Activated CD8-positive, alpha-beta memory T cell treated with anti-CD3 and anti-CD28 coated beads, Interleukin-2, amount 50 U/mL, for 1 hour (primary cell): ENCODE results near the gene ALPL.

Experiments used
- DNase-seq: peaks from one replicate; pipeline ENCODE4 v3.0.0-alpha.2; 2020; ENCODE audit errors: extremely low read depth

Gene ALPL

GRCh38 chr1:21618561-21619374 is 109.5 kb downstream of the ALPL start:
- no peak for DNase-seq

GRCh38 chr1:21619375-21619947 is 110.2 kb downstream of the ALPL start:
- DNase-seq: no peak

GRCh38 chr1:21620011-21620410 is 110.8 kb downstream of the ALPL start:
- no peak for DNase-seq

- DNase-seq: no peak
These were observed 111.3 kb downstream of the ALPL start for GRCh38 chr1:21620496-21620895.

- no peak for DNase-seq
These were observed 111.8 kb downstream of the ALPL start for GRCh38 chr1:21621051-21621450.

GRCh38 chr1:21621761-21622436 is 112.7 kb downstream of the ALPL start:
- DNase-seq: no peak

- no peak for DNase-seq
These were observed 113.5 kb downstream of the ALPL start for GRCh38 chr1:21622466-21623315.

GRCh38 chr1:21623410-21623961 is 114.3 kb downstream of the ALPL start:
- DNase-seq: no peak

GRCh38 chr1:21624571-21625389 is 115.6 kb downstream of the ALPL start:
- no peak for DNase-seq

- no peak for DNase-seq
These were observed 116.4 kb downstream of the ALPL start for GRCh38 chr1:21625390-21626190.

GRCh38 chr1:21626921-21627339 is 117.7 kb downstream of the ALPL start:
- DNase-seq: no peak
